Progenitor cell of endocrine pancreas (in vitro differentiated cells): ENCODE results near the gene CEP135. TPM values are rescaled to one million over a fixed set of nuclear protein-coding genes. Genes with fewer than 3 reads are reported as not detected.

Experiments
- DNase-seq: peaks from one replicate; pipeline ENCODE4 v3.0.0; 2021; ENCODE audit warnings: low spot score; ENCODE audit not compliant: unreplicated experiment
- H3K27ac Mint-ChIP-seq: 2 replicates; pipeline ENCODE4 v1.8.0; 2021; ENCODE audit warnings: mild to moderate bottlenecking, moderate library complexity, mixed read lengths
- H3K27me3 Mint-ChIP-seq: 2 replicates; pipeline ENCODE4 v1.8.0; 2021; ENCODE audit warnings: mixed read lengths
- H3K36me3 Mint-ChIP-seq: 2 replicates; pipeline ENCODE4 v1.8.0; 2022; ENCODE audit warnings: mixed read lengths; ENCODE audit not compliant: insufficient read depth
- H3K4me1 Mint-ChIP-seq: 2 replicates; pipeline ENCODE4 v1.8.0; 2021; ENCODE audit warnings: low read depth, mixed read lengths
- H3K4me3 Mint-ChIP-seq: 2 replicates; pipeline ENCODE4 v1.8.0; 2021; ENCODE audit warnings: low read depth, mild to moderate bottlenecking, moderate library complexity, mixed read lengths
- H3K9me3 Mint-ChIP-seq: 2 replicates; pipeline ENCODE4 v1.8.0; 2021; ENCODE audit warnings: low read depth, mixed read lengths
- CTCF ChIP-seq: fragments of 200-600 bp; sonication (generic); IDR thresholded peaks from one replicate; pipeline ENCODE4 v1.5.0; 2021; ENCODE audit warnings: antibody characterized with exemption, mild to moderate bottlenecking; ENCODE audit not compliant: unreplicated experiment
- total RNA-seq: library from RNA; stranded (reverse); gene quantifications from 2 replicates; pipeline ENCODE4 v1.2.1, GENCODE V29; 2021

CEP135 gene
- total RNA-seq, 1 donor from 2014 or later: 15.5 TPM

GRCh38 chr4:56003606-56004005 is 54.9 kb downstream of the CEP135 start:
- Mint-ChIP-seq H3K4me1 (peaks cover 9% of the 10 kb centered on the region), H3K27ac (peak overlapping the region; percentile 70), H3K36me3 (peaks cover 40% of the 10 kb centered on the region), H3K9me3 (peaks cover 17% of the 10 kb centered on the region), H3K4me3 (no peak overlapping the region), H3K27me3 (no peaks in the 10 kb centered on the region)
- no peak for TF ChIP-seq CTCF
- DNase-seq: no peak

GRCh38 chr4:56004235-56004634 is 55.5 kb downstream of the CEP135 start:
- peaks cover 17% of the 10 kb centered on the region for H3K9me3 Mint-ChIP-seq
- peaks cover 39% of the 10 kb centered on the region for H3K36me3 Mint-ChIP-seq
- H3K4me3 Mint-ChIP-seq: no peak overlapping the region
- no peak for DNase-seq
- no peaks in the 10 kb centered on the region for H3K27me3 Mint-ChIP-seq
- H3K4me1 Mint-ChIP-seq: peaks cover 9% of the 10 kb centered on the region
- no peak for TF ChIP-seq CTCF
- no peak overlapping the region for H3K27ac Mint-ChIP-seq

GRCh38 chr4:56007154-56007553 is 58.4 kb downstream of the CEP135 start:
- Mint-ChIP-seq H3K36me3 (peaks cover 23% of the 10 kb centered on the region), H3K27me3 (no peaks in the 10 kb centered on the region), H3K27ac (no peak overlapping the region), H3K4me3 (no peak overlapping the region), H3K4me1 (peaks cover 9% of the 10 kb centered on the region), H3K9me3 (peaks cover 7% of the 10 kb centered on the region)
- peak; percentile 10 for TF ChIP-seq CTCF
- no peak for DNase-seq

- peaks cover 9% of the 10 kb centered on the region for H3K4me1 Mint-ChIP-seq
- no peaks in the 10 kb centered on the region for H3K27me3 Mint-ChIP-seq
- peaks cover 7% of the 10 kb centered on the region for H3K9me3 Mint-ChIP-seq
- TF ChIP-seq CTCF: no peak
- H3K36me3 Mint-ChIP-seq: peaks cover 30% of the 10 kb centered on the region
- DNase-seq: no peak
- H3K4me3 Mint-ChIP-seq: no peak overlapping the region
- H3K27ac Mint-ChIP-seq: no peak overlapping the region
Measured at GRCh38 chr4:56008206-56008605, 59.5 kb downstream of the CEP135 start.

GRCh38 chr4:56026596-56026995 is 77.9 kb downstream of the CEP135 start:
- Mint-ChIP-seq H3K27ac (no peak overlapping the region), H3K9me3 (peaks cover 4% of the 10 kb centered on the region)
- TF ChIP-seq CTCF: no peak

More at GRCh38 chr4:56026596-56026995, 77.9 kb downstream of the CEP135 start:
- Mint-ChIP-seq H3K36me3 (peaks cover 29% of the 10 kb centered on the region), H3K27me3 (no peaks in the 10 kb centered on the region), H3K4me3 (no peak overlapping the region), H3K4me1 (no peaks in the 10 kb centered on the region)
- DNase-seq: no peak
